T-helper 2 cell treated with Interferon-gamma antibody and Interleukin-4, amounts not matched to agents 100 ng/mL and 5 ng/mL, for 36 hours (primary cell): Measurements from ENCODE around the gene DBT. TPM values are rescaled to one million over a fixed set of nuclear protein-coding genes. Genes with fewer than 3 reads are reported as not detected.

Experiments
- total RNA-seq: library from RNA; stranded (reverse); gene quantifications from 2 replicates; pipeline ENCODE4 v1.2.3, GENCODE V29; 2022

DBT gene
- total RNA-seq, 1 donor from 2014 or later, result 10.8 TPM

Other genes with a start within 250 kb of the DBT start
- gene SASS6, start 116.9 kb downstream of the DBT start, total RNA-seq, result 14.5 and 14.6 TPM in 2 replicates
- 22.0 and 22.4 TPM in 2 replicates for gene TRMT13, start 116.7 kb downstream of the DBT start, total RNA-seq
- gene LRRC39, start 71.6 kb downstream of the DBT start, total RNA-seq, result 0.39 and 0.64 TPM in 2 replicates
- 49.5 and 51.2 TPM in 2 replicates for gene RTCA, start 16.4 kb upstream of the DBT start, total RNA-seq
- 25.5 and 30.3 TPM in 2 replicates for gene CDC14A, start 102.7 kb upstream of the DBT start, total RNA-seq